ENCODE results near the gene MATN1.
A peak's percentile ranks its signal among the peaks of the same experiment; 100 is the strongest.

The MATN1 gene

DNA sequence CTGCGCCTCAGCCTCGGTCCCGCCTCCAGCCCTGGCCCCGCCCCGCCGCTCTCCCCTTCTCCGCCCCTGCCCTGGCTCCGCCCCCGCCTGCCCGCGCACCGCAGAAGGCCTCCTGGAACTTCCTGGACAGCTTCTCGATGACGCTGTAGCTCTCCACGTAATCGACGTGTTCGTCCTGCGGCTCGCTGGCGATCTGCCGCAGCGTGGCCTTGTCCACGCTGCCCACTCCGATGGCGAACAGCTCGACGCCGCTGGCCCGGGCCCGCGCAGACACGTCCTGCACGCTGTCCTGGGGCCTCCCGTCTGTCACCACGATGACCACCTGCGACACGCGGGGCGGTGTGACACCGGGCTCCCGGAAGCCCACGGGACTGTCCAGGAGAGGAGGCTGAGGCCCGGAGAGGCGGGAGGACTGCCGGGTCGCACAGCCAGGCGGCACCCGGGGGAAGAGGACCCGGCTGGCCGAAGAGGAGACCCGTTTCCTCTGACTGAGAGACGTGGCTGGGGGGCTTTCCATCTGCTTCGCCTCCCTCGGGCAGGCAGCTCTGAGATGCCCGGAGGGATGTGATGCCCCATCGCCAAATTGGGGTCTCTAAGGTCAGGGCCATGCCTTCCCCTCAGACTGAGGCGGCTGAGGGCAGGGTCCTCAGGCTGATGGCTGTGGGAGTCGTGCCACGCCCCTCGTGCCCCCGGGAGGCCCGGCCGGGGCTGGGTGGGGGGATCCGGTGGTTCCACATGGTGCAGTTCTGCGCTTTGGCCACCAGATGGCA, 4.6 kb downstream of the MATN1 start:
- peaks cover 37% of the 10 kb centered on the region for H3K4me1 ChIP-seq (ENCODE audit: control insufficient read depth, low read length)
- H3K79me2 ChIP-seq (ENCODE audit: control insufficient read depth, low read length) = no peaks in the 10 kb centered on the region
- peak overlapping the region; percentile 85 for H3K4me3 ChIP-seq (ENCODE audit: low read length)
- H4K20me1 ChIP-seq (ENCODE audit: control insufficient read depth, insufficient read depth, low read depth, low read length) = no peaks in the 10 kb centered on the region
- no peak for TF ChIP-seq EZH2phosphoT487 (IDR thresholded peaks at IDR 0.05; ENCODE audit: borderline replicate concordance, low read length)
- TF ChIP-seq, protein P1, sequence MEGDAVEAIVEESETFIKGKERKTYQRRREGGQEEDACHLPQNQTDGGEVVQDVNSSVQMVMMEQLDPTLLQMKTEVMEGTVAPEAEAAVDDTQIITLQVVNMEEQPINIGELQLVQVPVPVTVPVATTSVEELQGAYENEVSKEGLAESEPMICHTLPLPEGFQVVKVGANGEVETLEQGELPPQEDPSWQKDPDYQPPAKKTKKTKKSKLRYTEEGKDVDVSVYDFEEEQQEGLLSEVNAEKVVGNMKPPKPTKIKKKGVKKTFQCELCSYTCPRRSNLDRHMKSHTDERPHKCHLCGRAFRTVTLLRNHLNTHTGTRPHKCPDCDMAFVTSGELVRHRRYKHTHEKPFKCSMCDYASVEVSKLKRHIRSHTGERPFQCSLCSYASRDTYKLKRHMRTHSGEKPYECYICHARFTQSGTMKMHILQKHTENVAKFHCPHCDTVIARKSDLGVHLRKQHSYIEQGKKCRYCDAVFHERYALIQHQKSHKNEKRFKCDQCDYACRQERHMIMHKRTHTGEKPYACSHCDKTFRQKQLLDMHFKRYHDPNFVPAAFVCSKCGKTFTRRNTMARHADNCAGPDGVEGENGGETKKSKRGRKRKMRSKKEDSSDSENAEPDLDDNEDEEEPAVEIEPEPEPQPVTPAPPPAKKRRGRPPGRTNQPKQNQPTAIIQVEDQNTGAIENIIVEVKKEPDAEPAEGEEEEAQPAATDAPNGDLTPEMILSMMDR (IDR thresholded peaks at IDR 0.05; ENCODE audit: low read depth, low read length, poor library complexity, severe bottlenecking) = peak; percentile 98
- peak overlapping the region; percentile 90 for H3K4me2 ChIP-seq (ENCODE audit: low read length)
- H3F3A ChIP-seq (ENCODE audit: control insufficient read depth, insufficient read depth) = 0 out of 2 replicates have a peak, but pooled peaks cover 3% of the 10 kb centered on the region
- H3K36me3 ChIP-seq (ENCODE audit: control insufficient read depth, low read length) = no peaks in the 10 kb centered on the region
- peak overlapping the region; percentile 29 for H3K27ac ChIP-seq (ENCODE audit: low read depth, low read length)
- H3K9me3 ChIP-seq (ENCODE audit: control insufficient read depth, insufficient read depth, low read length) = peaks cover 16% of the 10 kb centered on the region
- H3K9me2 ChIP-seq (replicated peaks; ENCODE audit: control insufficient read depth, low read length) = no peaks in the 10 kb centered on the region
- H3K27me3 ChIP-seq (ENCODE audit: control insufficient read depth, low read length) = no peaks in the 10 kb centered on the region

DNA sequence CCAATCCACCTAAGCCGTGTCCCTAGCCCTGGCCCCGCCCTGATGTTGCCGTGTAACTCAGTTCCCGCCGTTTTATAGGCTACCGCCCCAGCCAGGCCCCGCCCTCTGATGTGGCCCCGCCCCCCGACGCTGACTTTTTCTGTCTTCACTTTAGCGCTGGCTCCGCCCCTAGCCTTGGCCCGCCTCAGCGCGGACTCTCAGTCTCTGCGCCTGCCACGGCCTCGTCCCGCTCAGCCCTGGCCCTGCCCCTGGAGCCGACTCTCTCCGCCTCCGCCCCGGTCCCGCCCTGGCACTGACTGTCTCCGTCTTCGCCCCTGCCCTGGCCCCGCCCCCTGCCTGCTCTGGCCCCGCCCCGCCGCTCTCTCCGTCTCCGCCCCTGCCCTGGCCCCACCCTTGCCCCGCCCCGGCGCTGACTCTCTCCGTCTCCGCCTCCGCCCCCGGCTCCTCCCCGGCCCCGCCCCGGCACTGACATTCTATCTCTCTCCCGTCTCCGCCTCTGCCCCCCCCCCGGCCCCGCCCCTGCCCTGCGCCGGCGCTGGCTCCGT, 5.2 kb downstream of the MATN1 start:
- Histone ChIP-seq H3K4me1 (ENCODE audit: control insufficient read depth, low read length) (peaks cover 36% of the 10 kb centered on the region), H3K27me3 (ENCODE audit: control insufficient read depth, low read length) (no peaks in the 10 kb centered on the region), H4K20me1 (ENCODE audit: control insufficient read depth, insufficient read depth, low read depth, low read length) (no peaks in the 10 kb centered on the region), H3K27ac (ENCODE audit: low read depth, low read length) (no peak overlapping the region), H3K4me3 (ENCODE audit: low read length) (peak overlapping the region; percentile 62), H3K36me3 (ENCODE audit: control insufficient read depth, low read length) (no peaks in the 10 kb centered on the region), H3K9me2 (replicated peaks; ENCODE audit: control insufficient read depth, low read length) (no peaks in the 10 kb centered on the region), H3K9me3 (ENCODE audit: control insufficient read depth, insufficient read depth, low read length) (peaks cover 16% of the 10 kb centered on the region), H3K79me2 (ENCODE audit: control insufficient read depth, low read length) (no peaks in the 10 kb centered on the region), H3F3A (ENCODE audit: control insufficient read depth, insufficient read depth) (0 out of 2 replicates have a peak, but pooled peaks cover 3% of the 10 kb centered on the region), H3K4me2 (ENCODE audit: low read length) (peak overlapping the region; percentile 56)
- TF ChIP-seq EZH2phosphoT487 (IDR thresholded peaks at IDR 0.05; ENCODE audit: borderline replicate concordance, low read length) = no peak
- TF ChIP-seq, protein P1 (IDR thresholded peaks at IDR 0.05; ENCODE audit: low read depth, low read length, poor library complexity, severe bottlenecking) = no peak

DNA sequence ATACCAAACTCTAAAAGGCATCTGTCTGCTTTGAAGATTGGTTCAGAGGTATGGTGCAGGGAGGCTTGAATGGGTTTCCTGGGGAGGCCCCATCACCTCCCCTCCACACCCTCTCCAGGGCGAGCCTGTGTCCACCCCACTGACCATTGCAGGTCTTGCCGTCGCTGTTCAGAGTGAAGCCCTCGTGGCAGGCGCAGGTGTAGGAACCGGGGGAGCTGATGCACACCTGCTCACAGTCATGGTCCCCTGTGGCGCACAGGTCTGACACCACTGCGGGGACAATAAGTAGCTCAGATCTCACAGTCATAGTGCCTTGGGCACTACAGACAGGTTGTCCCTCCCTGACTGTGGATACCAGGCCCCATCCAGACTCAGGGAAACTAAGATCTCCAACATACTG, 6.7 kb downstream of the MATN1 start:
- Histone ChIP-seq H3K9me2 (replicated peaks; ENCODE audit: control insufficient read depth, low read length) (no peaks in the 10 kb centered on the region), H3K9me3 (ENCODE audit: control insufficient read depth, insufficient read depth, low read length) (peaks cover 16% of the 10 kb centered on the region), H3K36me3 (ENCODE audit: control insufficient read depth, low read length) (no peaks in the 10 kb centered on the region), H3K4me2 (ENCODE audit: low read length) (no peak overlapping the region), H4K20me1 (ENCODE audit: control insufficient read depth, insufficient read depth, low read depth, low read length) (no peaks in the 10 kb centered on the region), H3K27me3 (ENCODE audit: control insufficient read depth, low read length) (peaks cover 9% of the 10 kb centered on the region; the same call in 1 of the 2 replicates), H3K4me1 (ENCODE audit: control insufficient read depth, low read length) (peaks cover 31% of the 10 kb centered on the region), H3K79me2 (ENCODE audit: control insufficient read depth, low read length) (no peaks in the 10 kb centered on the region), H3K4me3 (ENCODE audit: low read length) (no peak overlapping the region), H3F3A (ENCODE audit: control insufficient read depth, insufficient read depth) (0 out of 2 replicates have a peak, but pooled peaks cover 3% of the 10 kb centered on the region), H3K27ac (ENCODE audit: low read depth, low read length) (no peak overlapping the region)
- no peak for TF ChIP-seq EZH2phosphoT487 (IDR thresholded peaks at IDR 0.05; ENCODE audit: borderline replicate concordance, low read length)
- TF ChIP-seq, protein P1 (IDR thresholded peaks at IDR 0.05; ENCODE audit: low read depth, low read length, poor library complexity, severe bottlenecking) = no peak
